Kidney (tissue), 14 donors: ENCODE data around the gene HEY2. TPM values are rescaled to one million over a fixed set of nuclear protein-coding genes. Genes with fewer than 3 reads are reported as not detected.

Experiments used
- DNase-seq, 5 donors: peaks; one replicate each; pipeline ENCODE4 v3.0.0-alpha.2; 2013 to 2020
- FAIRE-seq: peaks from 2 replicates; lab custom pipeline; 2012; peaks lifted over from hg19 to GRCh38; lab: Jason Lieb, UNC
- H3K27ac ChIP-seq, 2 donors: one replicate each; pipeline ENCODE4 v1.7.0; 2013; ENCODE audit warnings: low read depth in 2 of 2, low read length in 2 of 2, inconsistent platforms in 1 of 2
- H3K27me3 ChIP-seq: one replicate; pipeline ENCODE4 v1.7.1; 2013; ENCODE audit warnings: low read length, inconsistent platforms; ENCODE audit not compliant: control insufficient read depth, insufficient read depth
- H3K36me3 ChIP-seq, 3 donors: one replicate each; pipeline versions ENCODE4 v1.7.0 to v1.7.1; 2013; ENCODE audit warnings: low read length in 3 of 3, control low read depth in 1 of 3, inconsistent platforms in 1 of 3; ENCODE audit not compliant: insufficient read depth in 3 of 3, control insufficient read depth in 2 of 3
- H3K4me1 ChIP-seq, 3 donors: one replicate each; pipeline versions ENCODE4 v1.7.0 to v1.7.1; 2013; ENCODE audit warnings: low read length in 3 of 3, inconsistent platforms in 1 of 3, low read depth in 1 of 3; ENCODE audit not compliant: control insufficient read depth in 2 of 3, insufficient read depth in 2 of 3
- H3K4me3 ChIP-seq, 3 donors: one replicate each; pipeline versions ENCODE4 v1.7.0 to v1.8.1; 2013; ENCODE audit warnings: low read length in 3 of 3, control low read depth in 1 of 3, inconsistent platforms in 1 of 3
- H3K9ac ChIP-seq, 3 donors: one replicate each; pipeline versions ENCODE4 v1.7.0 to v1.7.1; 2013; ENCODE audit warnings: low read length in 3 of 3, control low read depth in 1 of 3, inconsistent platforms in 1 of 3
- H3K9me3 ChIP-seq, 3 donors: one replicate each; pipeline versions ENCODE4 v1.7.0 to v1.7.1; 2013; ENCODE audit warnings: low read length in 3 of 3, control low read depth in 1 of 3, inconsistent platforms in 1 of 3; ENCODE audit not compliant: control insufficient read depth in 2 of 3, insufficient read depth in 1 of 3
- intact Hi-C: fragments of 100-400 bp; cut with DNase I; formaldehyde crosslinking; loops from one replicate; pipeline ENCODE4 v1.11.1; 2022
- polyA plus RNA-seq: library from polyadenylated mRNA; stranded (reverse); fragments of 350-450 nt; fragmentation: Illumina TruSeq; extraction: RNeasy Lipid Tissue Mini Kit (QIAGEN cat#74804); gene quantifications from one replicate; pipeline ENCODE4 v1.2.3, GENCODE V29; 2014; ENCODE audit warnings: low read depth, low replicate concordance; ENCODE audit not compliant: insufficient read depth
- total RNA-seq: library from RNA; stranded (reverse); fragmentation: NEBNext Ultra II Directional; extraction: Animal tissue kit (Norgen Biotek cat#: 25700); gene quantifications from one replicate; pipeline ENCODE4 v1.2.1, GENCODE V29; 2021
- TF ChIP-seq, protein P1 (sequence below): IDR thresholded peaks from 3 replicates; pipeline ENCODE4 v1.5.1; 2012; ENCODE audit warnings: mild to moderate bottlenecking, moderate library complexity, borderline replicate concordance; ENCODE audit not compliant: insufficient read depth; ENCODE audit errors: extremely low read depth
- donor health status: control.
- donor health status: control.
- donor health status: control.
- donor health status: control.
- donor health status: control.
- donor health status: DM: yes; HTN: yes; CAD: no.
- donor health status: Normal renal cell carcinoma (clear cell type).

HEY2 gene
- total and polyA plus RNA-seq, 2 donors from 2014 or later = 4.2 to 10.7 TPM

DNA sequence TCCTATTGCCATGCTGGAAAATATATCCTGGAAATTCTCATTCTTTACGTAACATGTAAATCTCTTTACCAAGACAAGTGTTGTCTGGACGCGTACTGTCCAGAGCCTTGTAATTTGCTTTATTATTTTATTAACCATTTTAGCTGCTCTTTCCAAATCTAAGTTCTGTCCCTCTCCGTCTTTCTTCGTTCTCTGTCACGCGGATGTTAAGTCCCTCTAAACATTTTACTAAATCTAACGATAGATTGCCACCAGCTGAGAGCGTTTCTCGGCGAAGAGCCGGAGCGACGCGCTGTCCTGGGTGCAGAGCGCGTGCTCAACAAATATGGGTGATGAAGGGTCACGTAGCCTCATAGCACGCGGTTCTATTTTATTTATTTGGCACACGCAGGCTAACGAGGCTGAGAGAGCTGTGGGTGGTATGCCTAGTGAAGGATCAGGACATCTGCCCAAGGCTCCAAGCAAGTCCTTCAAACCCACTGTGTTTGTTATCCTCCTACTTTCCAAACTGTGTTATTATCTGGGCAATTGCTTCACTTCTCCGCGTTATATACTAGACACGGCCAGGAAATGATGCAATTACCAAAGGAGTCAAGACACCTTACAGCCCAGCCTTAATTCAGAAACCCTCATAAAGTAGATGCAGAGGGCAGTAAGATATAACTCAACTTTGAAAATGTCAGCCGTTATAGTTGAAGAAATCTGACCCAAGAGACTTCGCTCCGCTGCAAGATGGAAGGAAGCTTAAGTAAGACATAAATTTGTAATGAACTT is 31.3 kb downstream of the HEY2 start:
- DNase-seq (peak; percentile 39 to 80 (median 75)), FAIRE-seq (no peak)
- Histone ChIP-seq H3K36me3 (no peaks in the 10 kb centered on the region), H3K9ac (peak overlapping the region; percentile 22 to 95 (median 87)), H3K9me3 (no peaks in the 10 kb centered on the region), H3K27ac (peak overlapping the region; percentile 80 to 90), H3K27me3 (no peaks in the 10 kb centered on the region), H3K4me3 (peak overlapping the region; percentile 70 to 96 (median 94)), H3K4me1 (peaks cover 0 to 5% (median 0%) of the 10 kb centered on the region in 3 donors)
- TF ChIP-seq, protein P1, sequence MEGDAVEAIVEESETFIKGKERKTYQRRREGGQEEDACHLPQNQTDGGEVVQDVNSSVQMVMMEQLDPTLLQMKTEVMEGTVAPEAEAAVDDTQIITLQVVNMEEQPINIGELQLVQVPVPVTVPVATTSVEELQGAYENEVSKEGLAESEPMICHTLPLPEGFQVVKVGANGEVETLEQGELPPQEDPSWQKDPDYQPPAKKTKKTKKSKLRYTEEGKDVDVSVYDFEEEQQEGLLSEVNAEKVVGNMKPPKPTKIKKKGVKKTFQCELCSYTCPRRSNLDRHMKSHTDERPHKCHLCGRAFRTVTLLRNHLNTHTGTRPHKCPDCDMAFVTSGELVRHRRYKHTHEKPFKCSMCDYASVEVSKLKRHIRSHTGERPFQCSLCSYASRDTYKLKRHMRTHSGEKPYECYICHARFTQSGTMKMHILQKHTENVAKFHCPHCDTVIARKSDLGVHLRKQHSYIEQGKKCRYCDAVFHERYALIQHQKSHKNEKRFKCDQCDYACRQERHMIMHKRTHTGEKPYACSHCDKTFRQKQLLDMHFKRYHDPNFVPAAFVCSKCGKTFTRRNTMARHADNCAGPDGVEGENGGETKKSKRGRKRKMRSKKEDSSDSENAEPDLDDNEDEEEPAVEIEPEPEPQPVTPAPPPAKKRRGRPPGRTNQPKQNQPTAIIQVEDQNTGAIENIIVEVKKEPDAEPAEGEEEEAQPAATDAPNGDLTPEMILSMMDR = no peak
- intact Hi-C loops = no loop called here

DNA sequence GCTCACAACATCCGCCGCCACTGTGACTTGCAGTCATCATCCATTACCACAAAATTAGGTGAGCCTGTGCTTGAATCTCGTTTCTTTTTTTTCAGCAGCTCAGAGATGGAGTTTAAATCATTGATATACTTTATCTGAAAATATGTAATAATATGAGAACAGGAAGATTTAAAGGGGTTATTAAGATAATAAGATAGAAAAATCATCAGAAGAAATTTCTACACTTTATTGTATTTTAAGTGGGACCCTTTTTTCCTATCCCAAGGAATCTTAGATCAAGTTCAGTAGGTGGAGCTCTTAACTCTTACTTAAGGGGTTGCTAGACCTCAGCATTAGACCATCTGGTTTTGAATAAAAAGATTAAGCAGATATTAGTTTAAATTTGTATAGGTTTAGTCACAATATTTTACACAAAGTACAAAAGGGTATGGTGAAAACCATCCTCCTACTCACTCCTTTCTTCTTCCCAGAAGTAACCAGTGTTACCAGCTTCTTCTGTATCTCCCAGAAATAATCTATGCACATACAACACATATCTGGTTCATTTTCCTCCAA is 32.0 kb downstream of the HEY2 start:
- Histone ChIP-seq H3K9ac (peak overlapping the region; percentile 22 to 95 (median 87)), H3K36me3 (no peaks in the 10 kb centered on the region), H3K9me3 (no peaks in the 10 kb centered on the region), H3K4me1 (peaks cover 0 to 5% (median 0%) of the 10 kb centered on the region in 3 donors), H3K27ac (peak overlapping the region; percentile 80 to 90), H3K4me3 (peak overlapping the region; percentile 70 to 96 (median 94)), H3K27me3 (no peaks in the 10 kb centered on the region)
- TF ChIP-seq, protein P1 = no peak
- FAIRE-seq (no peak), DNase-seq (peak in 1 of 5 donors; percentile 49)
- intact Hi-C loops = no loop called here

DNA sequence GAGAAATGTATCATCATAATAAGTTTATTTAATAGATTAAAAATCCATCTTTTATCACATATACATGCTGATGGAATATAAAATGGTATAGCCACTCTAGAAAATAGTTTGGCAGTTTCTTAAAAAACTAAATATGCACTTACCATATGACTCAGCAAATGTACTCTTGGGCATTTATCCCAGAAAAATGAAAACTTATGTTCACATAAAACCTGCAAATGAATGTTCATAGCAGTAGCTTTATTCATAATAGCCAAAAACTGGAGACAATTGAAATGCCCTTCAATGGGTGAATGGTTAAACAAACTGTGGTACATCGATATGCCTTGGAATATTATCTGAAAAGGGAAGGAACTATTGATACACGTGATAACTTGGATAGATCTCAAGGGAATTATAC is 34.9 kb downstream of the HEY2 start:
- intact Hi-C loops = no loop called here
- no peak overlapping the region for H3K27ac ChIP-seq
- H3K36me3 ChIP-seq = no peaks in the 10 kb centered on the region
- no peaks in the 10 kb centered on the region for H3K27me3 ChIP-seq
- TF ChIP-seq, protein P1 = no peak
- H3K9me3 ChIP-seq = no peaks in the 10 kb centered on the region
- FAIRE-seq (no peak), DNase-seq (no peak)
- H3K4me3 ChIP-seq = no peak overlapping the region
- peaks cover 0 to 3% (median under 1%) of the 10 kb centered on the region in 3 donors for H3K4me1 ChIP-seq
- no peak overlapping the region for H3K9ac ChIP-seq
